Large intestine (tissue), 3 donors: Measurements from ENCODE around the gene WNT7B. TPM values are rescaled to one million over a fixed set of nuclear protein-coding genes. Genes with fewer than 3 reads are reported as not detected.

Experiments
- DNase-seq, 2 donors: peaks; one replicate each; pipeline versions ENCODE4 v3.0.0 to v3.0.0-alpha.2; 2013
- H3K27ac ChIP-seq: one replicate; pipeline ENCODE4 v1.5.1; 2013; ENCODE audit warnings: low read length
- H3K27me3 ChIP-seq: 2 replicates; pipeline ENCODE4 v1.6.1; 2013; ENCODE audit warnings: low read length; ENCODE audit not compliant: control insufficient read depth, insufficient read depth
- H3K36me3 ChIP-seq: 2 replicates; pipeline ENCODE4 v1.6.1; 2013; ENCODE audit warnings: low read length; ENCODE audit not compliant: control insufficient read depth, insufficient read depth
- H3K4me1 ChIP-seq: one replicate; pipeline ENCODE4 v1.6.1; 2013; ENCODE audit warnings: low read length; ENCODE audit not compliant: control insufficient read depth, insufficient read depth
- H3K4me3 ChIP-seq: one replicate; pipeline ENCODE4 v1.5.1; 2013; ENCODE audit warnings: low read length
- H3K9me3 ChIP-seq: one replicate; pipeline ENCODE4 v1.6.1; 2013; ENCODE audit warnings: mild to moderate bottlenecking, low read depth, low read length, moderate library complexity; ENCODE audit not compliant: control insufficient read depth
- WGBS: methylation state at CpG from one replicate; pipeline ENCODE4 v1.1.5; 2013; ENCODE audit warnings: low lambda C conversion rate; ENCODE audit not compliant: insufficient coverage; 5-methylcytosine and 5-hydroxymethylcytosine counted together
- polyA plus RNA-seq: library from polyadenylated mRNA; unstranded; fragments of 120-200 nt; gene quantifications from one replicate; pipeline ENCODE4 v1.2.1, GENCODE V29; 2013

Gene WNT7B
- polyA plus RNA-seq, 1 donor, result 0.33 TPM

DNA sequence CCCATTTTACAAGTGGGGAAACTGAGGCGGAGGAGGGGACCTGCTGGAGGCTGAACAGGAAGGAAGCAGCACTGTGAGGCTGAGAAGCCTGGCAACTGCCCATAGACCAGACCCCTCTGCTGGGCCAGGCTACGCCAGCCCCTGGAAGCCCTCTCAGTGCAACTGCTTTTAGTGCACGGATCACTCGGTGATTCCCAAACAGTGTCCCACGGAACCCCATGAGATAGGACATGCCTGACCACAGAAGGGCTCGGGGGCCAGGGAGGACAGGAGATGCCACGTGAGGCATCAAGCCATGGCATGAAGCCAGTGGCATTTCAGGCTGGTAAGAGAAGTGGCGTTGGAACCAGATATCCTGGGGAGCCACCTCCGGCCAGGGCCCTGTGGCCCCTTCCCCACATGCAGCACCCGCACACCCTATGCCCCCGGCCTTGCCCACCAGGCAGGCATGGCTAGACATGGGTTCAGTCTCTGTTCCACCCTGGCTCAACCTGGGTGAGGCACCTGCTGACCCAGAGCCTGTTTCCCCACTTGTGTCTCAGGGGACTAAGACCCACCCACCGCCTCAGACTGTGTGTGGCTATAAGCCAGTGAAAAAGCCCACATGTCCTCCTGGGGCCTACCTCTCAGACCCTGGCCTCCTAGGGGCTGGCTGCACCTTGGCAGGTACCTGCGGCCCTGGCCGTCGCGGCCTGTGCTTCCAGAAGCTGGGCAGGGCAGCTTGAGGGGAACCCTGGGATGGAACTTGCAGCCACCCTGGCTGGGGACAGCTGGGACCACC is 84.1 kb downstream of the WNT7B start:
- H3K27me3 ChIP-seq, result peaks cover 28% of the 10 kb centered on the region
- H3K36me3 ChIP-seq, result no peaks in the 10 kb centered on the region
- H3K27ac ChIP-seq, result no peak overlapping the region
- 100% methylated on average over 1 of the region's 16 CpGs for WGBS
- peaks cover 12% of the 10 kb centered on the region for H3K9me3 ChIP-seq
- peaks cover 2% of the 10 kb centered on the region for H3K4me1 ChIP-seq
- H3K4me3 ChIP-seq, result no peak overlapping the region
- DNase-seq, result no peak

DNA sequence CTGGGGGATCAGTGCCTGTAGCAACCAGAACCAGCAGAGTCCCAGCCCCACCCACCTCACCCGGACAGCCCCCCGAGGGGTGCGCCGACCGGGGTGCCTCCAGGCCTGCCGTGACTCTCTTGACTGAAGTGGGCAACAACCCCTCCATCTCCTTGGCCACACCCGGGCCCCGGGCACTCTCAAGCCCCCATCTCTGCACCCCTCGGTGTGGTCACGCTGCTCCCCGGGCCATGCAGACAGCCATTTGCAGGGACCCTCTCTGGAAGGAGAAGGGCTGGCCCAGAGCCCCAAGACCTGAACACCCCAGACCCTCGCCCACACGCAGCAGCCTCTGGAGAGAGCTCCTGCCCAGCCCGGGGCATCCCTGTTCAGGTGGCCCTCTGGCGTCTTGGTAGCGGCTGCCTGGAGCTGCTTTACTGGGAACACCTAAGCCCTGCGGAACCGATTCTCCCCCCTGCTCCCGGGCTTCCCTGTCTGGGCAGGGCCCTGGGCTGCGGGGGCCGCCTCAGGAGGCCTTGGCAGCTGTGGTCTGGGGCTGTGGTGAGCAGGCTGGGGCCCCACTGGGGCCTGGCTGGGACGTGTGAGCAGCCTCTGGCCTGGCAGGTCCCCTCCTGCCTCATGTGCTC is 84.9 kb downstream of the WNT7B start:
- no peak for DNase-seq
- Histone ChIP-seq H3K4me3 (no peak overlapping the region), H3K27ac (no peak overlapping the region), H3K4me1 (peaks cover 2% of the 10 kb centered on the region), H3K9me3 (peaks cover 12% of the 10 kb centered on the region), H3K36me3 (no peaks in the 10 kb centered on the region), H3K27me3 (peaks cover 26% of the 10 kb centered on the region)
- no CpG with 5 or more reads among the region's 22 CpGs for WGBS

DNA sequence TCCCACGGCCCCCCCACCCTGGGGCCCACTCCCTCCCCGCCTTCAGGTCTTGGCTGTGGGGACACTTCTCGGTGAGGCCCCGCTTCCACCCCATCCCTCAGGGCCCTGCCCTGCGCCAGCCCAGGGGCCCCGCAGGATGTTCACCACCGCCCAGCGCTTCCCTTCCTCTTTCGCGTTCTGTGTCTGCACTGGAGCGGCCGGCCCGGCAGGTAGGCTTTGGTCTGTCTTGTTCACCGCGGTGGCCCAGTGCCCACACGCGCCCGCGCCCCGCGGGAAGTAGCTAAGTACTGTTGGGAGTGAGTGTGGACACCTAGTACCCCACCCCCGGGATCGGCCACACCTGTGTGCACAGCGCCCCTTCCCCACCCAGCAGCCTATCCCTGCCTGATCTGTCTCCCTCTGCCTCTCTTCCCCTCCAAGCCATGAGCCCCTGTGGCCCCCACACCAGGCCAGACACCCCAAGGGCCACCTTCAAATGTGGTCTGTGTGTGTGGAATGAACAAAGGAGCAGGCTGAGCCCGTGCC is 85.4 kb downstream of the WNT7B start:
- WGBS, result no CpG with 5 or more reads among the region's 25 CpGs
- no peak overlapping the region for H3K4me3 ChIP-seq
- H3K9me3 ChIP-seq, result peaks cover 12% of the 10 kb centered on the region
- no peak overlapping the region for H3K27ac ChIP-seq
- peaks cover 26% of the 10 kb centered on the region for H3K27me3 ChIP-seq
- H3K4me1 ChIP-seq, result peaks cover 2% of the 10 kb centered on the region
- no peak for DNase-seq
- no peaks in the 10 kb centered on the region for H3K36me3 ChIP-seq

DNA sequence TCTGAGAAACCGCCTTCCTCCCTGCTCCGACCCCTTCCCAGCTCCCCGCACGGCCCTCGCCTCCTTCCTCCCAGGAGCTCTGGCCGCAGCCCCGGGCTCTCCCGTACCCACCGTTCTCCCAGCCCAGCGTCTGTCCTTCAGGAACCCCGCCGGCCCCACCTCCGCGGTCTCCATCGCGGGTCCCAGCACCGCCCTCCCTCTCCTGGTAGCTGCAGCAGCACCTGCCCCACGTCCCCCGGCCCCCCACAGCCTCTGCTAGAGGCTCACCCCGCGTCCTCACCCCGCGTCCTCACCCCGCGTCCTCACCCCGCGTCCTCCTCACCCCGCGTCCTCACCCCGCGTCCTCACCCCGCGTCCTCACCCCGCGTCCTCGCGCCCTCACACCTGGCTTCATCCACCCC is 85.9 kb downstream of the WNT7B start:
- no peak overlapping the region for H3K4me3 ChIP-seq
- H3K27me3 ChIP-seq, result peaks cover 24% of the 10 kb centered on the region
- H3K9me3 ChIP-seq, result peaks cover 12% of the 10 kb centered on the region
- no peak for DNase-seq
- H3K27ac ChIP-seq, result no peak overlapping the region
- peaks cover 2% of the 10 kb centered on the region for H3K4me1 ChIP-seq
- H3K36me3 ChIP-seq, result no peaks in the 10 kb centered on the region
- no CpG with 5 or more reads among the region's 37 CpGs for WGBS

DNA sequence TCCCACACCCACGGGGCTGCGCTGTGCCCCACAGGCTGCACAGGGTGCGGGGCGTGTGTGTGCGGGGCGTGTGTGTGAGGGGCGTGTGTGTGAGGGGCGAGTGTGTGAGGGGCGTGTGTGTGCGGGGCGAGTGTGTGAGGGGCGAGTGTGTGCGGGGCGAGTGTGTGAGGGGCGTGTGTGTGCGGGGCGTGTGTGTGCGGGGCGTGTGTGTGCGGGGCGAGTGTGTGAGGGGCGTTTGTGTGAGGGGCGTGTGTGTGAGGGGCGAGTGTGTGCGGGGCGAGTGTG is 86.7 kb downstream of the WNT7B start:
- H3K4me3 ChIP-seq, result no peak overlapping the region
- H3K27me3 ChIP-seq, result peaks cover 21% of the 10 kb centered on the region
- WGBS, result no CpG with 5 or more reads among the region's 26 CpGs
- peaks cover 12% of the 10 kb centered on the region for H3K9me3 ChIP-seq
- peaks cover 2% of the 10 kb centered on the region for H3K4me1 ChIP-seq
- DNase-seq, result no peak
- H3K36me3 ChIP-seq, result no peaks in the 10 kb centered on the region
- no peak overlapping the region for H3K27ac ChIP-seq

DNA sequence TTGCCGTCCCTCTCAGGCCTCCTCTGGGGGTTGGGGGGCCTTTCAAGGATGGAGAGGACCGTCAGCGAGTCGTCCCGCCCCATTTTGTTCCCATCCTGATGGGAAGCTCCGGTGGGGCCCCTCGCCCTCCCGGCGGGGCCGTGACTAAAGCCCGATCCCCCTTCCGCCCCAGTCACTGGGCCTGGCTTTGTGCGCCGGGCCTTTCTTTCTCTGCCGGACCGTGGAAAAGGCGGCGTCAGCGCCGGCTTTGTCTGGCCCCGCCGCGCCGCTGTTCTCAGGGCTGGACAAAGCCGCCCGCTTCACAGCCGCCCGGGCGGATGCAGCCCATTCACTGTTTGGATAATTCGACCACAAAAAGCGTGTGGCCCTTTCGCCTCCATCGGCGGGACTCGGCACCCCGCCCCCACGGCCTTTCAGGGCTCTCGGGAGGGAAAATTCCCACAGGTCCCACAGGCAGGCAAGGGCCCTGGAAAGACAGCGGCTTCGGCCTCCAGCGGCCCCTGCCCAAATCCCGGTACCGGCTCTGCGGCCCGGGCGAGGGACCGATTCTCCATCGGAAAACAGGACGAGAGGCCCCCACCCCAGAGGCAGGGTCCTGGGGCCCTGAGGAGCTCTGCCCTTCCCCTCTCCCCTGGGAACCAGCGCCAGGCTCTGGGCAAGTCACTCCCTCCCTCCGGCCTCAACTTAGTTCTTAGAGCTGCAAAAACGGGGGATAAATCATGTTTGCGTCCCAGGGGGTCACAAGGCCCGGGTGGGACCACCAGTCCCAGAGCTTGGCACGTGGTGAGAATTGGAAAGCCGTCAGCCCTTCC is 87.2 kb downstream of the WNT7B start:
- Histone ChIP-seq H3K36me3 (no peaks in the 10 kb centered on the region), H3K4me3 (no peak overlapping the region), H3K4me1 (peaks cover 2% of the 10 kb centered on the region), H3K27ac (no peak overlapping the region), H3K27me3 (peaks cover 21% of the 10 kb centered on the region), H3K9me3 (peaks cover 12% of the 10 kb centered on the region)
- DNase-seq, result peak in 1 of 2 donors; percentile 22
- WGBS, result no CpG with 5 or more reads among the region's 56 CpGs

DNA sequence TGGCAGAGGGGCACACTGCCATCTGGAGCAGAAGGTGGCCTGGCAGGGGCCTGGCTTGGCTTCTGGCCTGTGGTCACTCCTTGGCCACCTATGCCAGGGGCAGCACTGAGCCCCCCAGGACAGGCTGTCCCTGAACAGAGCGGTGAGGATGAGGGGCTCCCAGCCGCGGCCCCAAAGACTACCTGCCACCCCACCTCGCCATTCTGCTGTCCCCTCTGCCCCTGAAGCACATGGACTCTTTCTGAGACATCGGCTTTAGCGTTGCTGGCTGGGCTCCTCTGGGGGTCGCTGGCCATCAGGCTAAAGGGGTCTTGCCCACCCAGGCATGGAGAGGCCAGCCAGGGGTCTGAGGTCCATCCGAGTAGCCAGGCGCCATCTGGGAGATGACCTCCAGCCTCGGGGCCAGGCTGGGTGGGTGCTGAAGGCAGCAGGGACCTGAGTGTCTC is 87.8 kb downstream of the WNT7B start:
- WGBS, result no CpG with 5 or more reads among the region's 10 CpGs
- peaks cover 21% of the 10 kb centered on the region for H3K27me3 ChIP-seq
- H3K4me3 ChIP-seq, result no peak overlapping the region
- H3K9me3 ChIP-seq, result peaks cover 12% of the 10 kb centered on the region
- peaks cover 2% of the 10 kb centered on the region for H3K4me1 ChIP-seq
- no peak for DNase-seq
- no peaks in the 10 kb centered on the region for H3K36me3 ChIP-seq
- no peak overlapping the region for H3K27ac ChIP-seq

DNA sequence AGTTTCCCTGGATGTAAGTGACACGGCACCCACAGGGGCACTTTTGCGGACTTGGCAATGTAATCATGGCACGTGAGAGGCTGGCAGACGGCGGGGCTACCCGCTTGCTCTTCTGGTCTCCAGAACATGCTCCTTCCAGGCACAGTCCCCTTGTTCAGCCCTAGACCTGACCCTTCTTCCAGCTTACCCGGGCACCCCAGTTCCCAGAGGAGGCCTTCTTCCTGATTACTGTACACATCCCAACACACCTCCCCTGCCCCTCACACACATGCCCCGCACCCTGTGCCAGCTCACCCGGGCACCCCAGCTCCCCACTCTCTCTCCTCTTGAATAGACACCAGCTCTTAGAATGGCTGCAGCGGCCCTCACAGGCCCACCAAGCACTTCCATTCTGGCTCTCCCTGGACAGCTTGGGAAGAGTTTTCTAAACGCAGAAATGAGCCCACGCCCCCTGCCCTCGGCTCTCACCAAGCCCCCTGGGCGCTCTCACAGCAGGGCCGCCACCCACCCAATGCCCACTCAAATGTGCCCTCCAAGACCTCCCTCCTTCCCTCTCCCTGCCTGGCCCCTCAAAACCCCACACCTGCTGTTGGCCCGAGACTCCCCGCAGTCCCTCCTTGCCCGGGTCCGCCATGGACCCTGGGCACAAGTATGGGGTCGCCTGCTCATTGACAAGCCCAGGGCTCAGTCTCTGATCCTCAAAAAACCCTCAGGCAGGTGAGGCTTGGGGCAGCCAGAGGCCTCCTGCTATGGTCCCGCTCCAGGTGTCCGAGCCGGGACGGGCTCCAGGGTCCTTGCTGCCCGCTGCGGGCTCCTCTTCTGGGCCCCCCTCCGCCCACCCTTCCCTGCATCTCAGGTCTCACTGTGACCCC is 88.5 kb downstream of the WNT7B start:
- DNase-seq, result no peak
- Histone ChIP-seq H3K27ac (no peak overlapping the region), H3K27me3 (peaks cover 21% of the 10 kb centered on the region), H3K4me3 (no peak overlapping the region), H3K9me3 (peaks cover 12% of the 10 kb centered on the region), H3K4me1 (peaks cover 2% of the 10 kb centered on the region), H3K36me3 (no peaks in the 10 kb centered on the region)
- 80% methylated on average over 1 of the region's 27 CpGs for WGBS

DNA sequence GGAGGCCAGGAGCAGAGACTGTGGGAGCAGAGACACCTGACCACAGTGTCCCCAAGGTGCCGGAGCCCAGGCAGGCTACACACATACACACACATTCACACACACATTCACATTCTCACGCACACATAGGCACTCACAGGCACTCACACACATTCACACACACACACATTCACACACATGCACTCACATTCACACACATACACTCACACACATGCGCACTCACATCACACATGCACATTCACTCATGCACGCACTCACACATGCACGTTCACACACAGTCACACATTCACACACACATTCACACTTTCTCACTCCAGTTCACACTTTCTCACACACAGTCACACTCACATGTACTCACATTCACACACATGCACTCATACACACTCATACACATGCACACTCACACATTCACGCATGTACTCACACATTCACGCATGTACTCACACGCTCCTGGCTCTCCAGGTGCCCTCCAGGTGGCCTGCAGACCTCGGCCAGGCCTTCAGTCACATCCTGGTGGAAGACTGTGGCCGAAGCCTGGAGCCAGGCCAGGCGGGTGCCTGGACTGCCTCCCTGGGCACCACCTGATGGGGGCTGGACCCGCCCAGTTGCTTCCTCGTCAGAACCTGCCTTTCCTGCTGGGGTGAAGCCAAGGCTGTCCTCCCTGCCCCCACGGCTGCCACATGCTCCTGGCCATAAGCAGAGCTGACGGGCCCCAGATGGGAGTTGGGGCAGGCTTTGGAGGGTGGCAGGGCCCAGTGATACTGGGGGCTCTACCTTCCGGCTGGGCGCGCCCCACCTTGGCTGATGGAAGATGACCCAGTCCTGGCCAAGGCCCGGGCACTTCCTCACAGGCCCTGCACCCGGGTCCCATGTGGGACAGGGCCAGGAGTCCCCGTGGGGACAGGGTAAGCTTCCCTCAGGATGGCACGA is 89.5 kb downstream of the WNT7B start:
- H3K27ac ChIP-seq, result no peak overlapping the region
- peaks cover 12% of the 10 kb centered on the region for H3K9me3 ChIP-seq
- no peak overlapping the region for H3K4me3 ChIP-seq
- H3K27me3 ChIP-seq, result peaks cover 29% of the 10 kb centered on the region
- no peak for DNase-seq
- WGBS, result 85% methylated on average over 4 of the region's 22 CpGs
- peaks cover 2% of the 10 kb centered on the region for H3K4me1 ChIP-seq
- no peaks in the 10 kb centered on the region for H3K36me3 ChIP-seq
